Activated CD8-positive, alpha-beta T cell treated with anti-CD3 and anti-CD28 coated beads for 36 hours (primary cell): ENCODE data around the gene SCAF11. TPM values are rescaled to one million over a fixed set of nuclear protein-coding genes. Genes with fewer than 3 reads are reported as not detected.

Source experiments
- ATAC-seq: fragments of 200-7000 bp; cut with Tn5 transposase; one replicate; pipeline ENCODE4 v1.10.0; 2021; ENCODE audit warnings: mild to moderate bottlenecking, moderate library complexity
- CTCF ChIA-PET: fragments of 350-600 bp; sonication (Branson Sonifier 250); formaldehyde crosslinking; loops from one replicate; lab custom pipeline; 2021; ENCODE audit warnings: antibody characterized with exemption; lab: Charles Lee
- POLR2A ChIA-PET: fragments of 350-600 bp; sonication (Branson Sonifier 250); formaldehyde crosslinking; loops from one replicate; lab custom pipeline; 2021; ENCODE audit warnings: antibody characterized with exemption; lab: Charles Lee
- DNase-seq: peaks from one replicate; pipeline ENCODE4 v3.0.0-alpha.2; 2020
- H3K27ac Mint-ChIP-seq: one replicate; pipeline ENCODE4 v1.8.0; 2021; ENCODE audit warnings: mild to moderate bottlenecking, mixed read lengths
- H3K27me3 Mint-ChIP-seq: one replicate; pipeline ENCODE4 v1.8.0; 2021; ENCODE audit warnings: mixed read lengths
- H3K36me3 Mint-ChIP-seq: one replicate; pipeline ENCODE4 v1.8.0; 2021; ENCODE audit warnings: low read depth, mixed read lengths
- H3K4me1 Mint-ChIP-seq: one replicate; pipeline ENCODE4 v1.8.0; 2021; ENCODE audit warnings: low read depth, mixed read lengths
- H3K4me3 Mint-ChIP-seq: one replicate; pipeline ENCODE4 v1.8.0; 2021; ENCODE audit warnings: mild to moderate bottlenecking, moderate library complexity, mixed read lengths
- H3K9me3 Mint-ChIP-seq: one replicate; pipeline ENCODE4 v1.8.0; 2021; ENCODE audit warnings: mixed read lengths
- intact Hi-C: fragments of 100-400 bp; cut with micrococcal nuclease; formaldehyde crosslinking; loops from one replicate; pipeline ENCODE4 v1.10.0; 2022
- total RNA-seq, 2 experiments: library from RNA; stranded (reverse); gene quantifications; one replicate each; pipeline ENCODE4 v1.2.3, GENCODE V29; 2021
- TF ChIP-seq, protein P1 (sequence below): fragments of 200-600 bp; IDR thresholded peaks from one replicate; pipeline ENCODE4 v1.8.0; 2022; ENCODE audit warnings: antibody characterized with exemption, mild to moderate bottlenecking

Gene SCAF11
- total RNA-seq, 2 experiments from 2014 or later: 110 to 117 TPM

DNA sequence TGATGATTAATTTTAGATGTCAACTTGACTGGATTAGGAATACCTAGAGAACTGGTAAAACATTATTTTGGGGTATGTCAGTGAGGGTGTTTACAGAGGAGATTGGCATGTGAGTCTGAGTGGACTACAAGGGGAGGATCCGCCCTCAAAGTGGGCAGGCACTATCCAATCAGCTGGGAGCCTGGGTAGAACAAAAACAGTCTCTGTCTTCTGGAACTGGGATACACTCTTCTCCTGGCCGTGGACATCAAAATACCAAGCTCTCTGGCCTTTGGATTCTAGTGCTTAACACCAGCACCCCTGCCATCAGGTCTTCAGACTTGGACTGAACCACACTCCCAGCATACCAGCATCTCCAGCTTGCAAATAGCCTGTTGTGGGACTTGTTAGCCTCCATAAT lies 4.4 kb upstream of the SCAF11 start:
- POLR2A ChIA-PET: interaction anchor here (0.6 kb wide), 2 partner anchors 12 to 332 kb away, joined by 3 to 4 read pairs; no protein-coding TSS in a partner anchor
- Mint-ChIP-seq H3K27ac (no peak overlapping the region), H3K4me1 (peaks cover 4% of the 10 kb centered on the region), H3K4me3 (no peak overlapping the region), H3K27me3 (no peaks in the 10 kb centered on the region), H3K36me3 (peaks cover 8% of the 10 kb centered on the region), H3K9me3 (no peaks in the 10 kb centered on the region)
- DNase-seq (peak; percentile 9), ATAC-seq (no peak)
- CTCF ChIA-PET: interaction anchor here (0.8 kb wide), 1 partner anchor 10 kb away, joined by 3 read pairs; no protein-coding TSS in a partner anchor
- intact Hi-C loops: loop anchor here (10.0 kb wide), 1 partner anchor 380 kb away; the partner anchor contains the start of gene SLC38A2
- TF ChIP-seq, protein P1, sequence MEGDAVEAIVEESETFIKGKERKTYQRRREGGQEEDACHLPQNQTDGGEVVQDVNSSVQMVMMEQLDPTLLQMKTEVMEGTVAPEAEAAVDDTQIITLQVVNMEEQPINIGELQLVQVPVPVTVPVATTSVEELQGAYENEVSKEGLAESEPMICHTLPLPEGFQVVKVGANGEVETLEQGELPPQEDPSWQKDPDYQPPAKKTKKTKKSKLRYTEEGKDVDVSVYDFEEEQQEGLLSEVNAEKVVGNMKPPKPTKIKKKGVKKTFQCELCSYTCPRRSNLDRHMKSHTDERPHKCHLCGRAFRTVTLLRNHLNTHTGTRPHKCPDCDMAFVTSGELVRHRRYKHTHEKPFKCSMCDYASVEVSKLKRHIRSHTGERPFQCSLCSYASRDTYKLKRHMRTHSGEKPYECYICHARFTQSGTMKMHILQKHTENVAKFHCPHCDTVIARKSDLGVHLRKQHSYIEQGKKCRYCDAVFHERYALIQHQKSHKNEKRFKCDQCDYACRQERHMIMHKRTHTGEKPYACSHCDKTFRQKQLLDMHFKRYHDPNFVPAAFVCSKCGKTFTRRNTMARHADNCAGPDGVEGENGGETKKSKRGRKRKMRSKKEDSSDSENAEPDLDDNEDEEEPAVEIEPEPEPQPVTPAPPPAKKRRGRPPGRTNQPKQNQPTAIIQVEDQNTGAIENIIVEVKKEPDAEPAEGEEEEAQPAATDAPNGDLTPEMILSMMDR: no peak

DNA sequence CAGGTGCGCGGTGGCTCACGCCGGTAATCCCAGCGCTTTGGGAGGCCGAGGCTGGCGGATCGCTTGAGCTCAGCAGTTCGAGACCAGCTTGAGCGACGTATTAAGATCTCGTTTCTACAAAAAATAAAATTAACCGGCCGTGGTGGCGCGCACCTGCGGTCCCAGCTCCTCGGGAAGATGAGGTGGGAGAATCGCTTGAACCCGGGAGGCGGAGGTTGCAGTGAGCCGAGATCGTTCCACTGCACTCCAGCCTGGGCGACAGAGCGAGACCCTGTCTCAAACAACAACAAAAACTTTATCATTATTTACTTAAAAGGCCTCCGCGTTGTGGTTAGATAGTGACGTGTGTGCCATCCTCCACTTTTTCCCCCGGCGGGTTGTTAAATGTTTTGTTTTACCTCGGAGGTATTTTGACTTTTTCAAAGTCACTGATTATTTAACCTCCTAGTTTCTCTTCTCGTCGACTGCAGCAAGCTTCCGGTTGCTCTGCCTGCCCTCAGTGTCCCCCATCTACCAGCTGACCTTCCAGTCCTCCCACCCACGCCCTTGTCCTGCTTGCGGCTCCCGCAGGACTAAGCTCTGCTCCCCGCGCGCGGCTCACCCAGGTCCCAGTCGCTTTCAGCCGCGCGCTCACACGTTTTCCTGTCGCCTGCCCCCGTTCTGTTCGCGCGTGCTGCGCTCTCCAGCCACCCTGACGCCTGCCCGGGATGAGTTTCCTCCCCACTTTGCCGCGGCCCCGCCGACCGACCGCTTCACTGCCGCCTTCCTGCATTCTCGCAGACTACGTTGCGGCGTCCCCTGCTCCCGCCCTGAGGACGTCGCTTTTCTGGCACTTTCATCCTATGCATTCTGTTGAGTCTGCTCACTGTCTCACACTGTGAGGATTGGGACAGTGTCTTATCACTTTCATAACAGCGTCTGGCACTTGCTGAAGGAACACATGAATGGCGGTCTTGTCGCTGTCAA lies 1.2 kb upstream of the SCAF11 start:
- ATAC-seq: peak; percentile 6
- ChIA-PET POLR2A (interaction anchor here (0.6 to 3.5 kb wide), 17 partner anchors 11 to 1850 kb away, joined by 3 to 25 read pairs (median 3); partner anchors contain the start of gene SLC38A1), CTCF (interaction anchor here (0.6 to 2.1 kb wide), 13 partner anchors 9 to 782 kb away, joined by 3 to 10 read pairs (median 3); no protein-coding TSS in a partner anchor)
- Mint-ChIP-seq H3K36me3 (peaks cover 25% of the 10 kb centered on the region), H3K9me3 (no peaks in the 10 kb centered on the region), H3K4me1 (peaks cover 27% of the 10 kb centered on the region), H3K27ac (peak overlapping the region; percentile 98), H3K4me3 (peak overlapping the region; percentile 87), H3K27me3 (no peaks in the 10 kb centered on the region)
- peak; percentile 79 for DNase-seq
- TF ChIP-seq, protein P1: no peak
- intact Hi-C loops: loop anchor here (10.0 kb wide), 1 partner anchor 383 kb away; the partner anchor contains the start of gene SLC38A2

DNA sequence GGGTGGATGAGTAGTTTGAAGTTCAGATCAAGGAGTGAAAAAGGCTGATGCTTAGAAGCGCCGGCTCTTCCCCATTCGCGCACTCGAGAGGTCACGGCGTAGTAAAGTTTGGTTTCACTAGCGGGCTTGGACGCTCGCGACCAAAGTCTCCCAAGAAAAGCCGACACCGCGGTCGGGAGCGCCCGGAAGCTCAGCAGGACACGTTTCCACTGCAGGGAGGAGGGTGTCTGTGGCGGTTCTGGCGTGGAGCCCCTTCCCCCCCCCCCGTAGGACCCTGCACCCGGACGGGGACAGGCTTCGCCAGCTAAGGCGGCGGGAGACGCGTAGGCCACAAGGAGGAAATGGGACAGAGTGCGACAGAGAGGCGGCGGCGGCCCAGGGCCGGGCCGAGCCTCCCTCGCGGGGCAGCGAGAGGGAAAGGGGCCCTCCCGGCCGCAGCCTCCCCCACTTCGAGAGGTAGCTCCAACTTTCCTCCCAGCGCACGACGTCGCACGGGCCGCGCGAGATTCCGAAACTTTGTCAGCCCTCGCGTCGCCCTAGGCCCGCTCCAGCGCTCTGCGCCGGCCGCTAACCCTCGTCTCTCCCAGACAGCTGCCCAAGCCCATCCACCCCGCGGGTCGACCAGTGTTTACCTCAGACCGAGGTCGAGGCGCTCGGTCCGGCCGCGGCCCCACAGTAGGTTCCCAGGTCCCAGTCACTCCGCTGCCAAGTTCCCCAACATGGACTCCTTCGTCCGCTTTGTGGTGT lies 480 bp downstream of the SCAF11 start:
- H3K4me1 Mint-ChIP-seq: peaks cover 44% of the 10 kb centered on the region
- peak overlapping the region; percentile 98 for H3K27ac Mint-ChIP-seq
- intact Hi-C loops: loop anchor here (5.0 to 10.0 kb wide), 2 partner anchors 263 to 385 kb away; partner anchors contain the start of genes ARID2 and SLC38A2
- peak overlapping the region; percentile 87 for H3K4me3 Mint-ChIP-seq
- ChIA-PET POLR2A (interaction anchor here (0.7 to 3.5 kb wide), 6 partner anchors 8 to 279 kb away, joined by 3 to 25 read pairs (median 5); partner anchors contain the start of gene SLC38A1), CTCF (interaction anchor here (0.9 to 1.7 kb wide), 4 partner anchors 9 to 446 kb away, joined by 3 to 8 read pairs (median 4); no protein-coding TSS in a partner anchor)
- H3K36me3 Mint-ChIP-seq: peaks cover 41% of the 10 kb centered on the region
- TF ChIP-seq, protein P1: no peak
- peak; percentile 11 for ATAC-seq
- DNase-seq: peak; percentile 69
- no peaks in the 10 kb centered on the region for H3K27me3 Mint-ChIP-seq
- H3K9me3 Mint-ChIP-seq: peaks cover 3% of the 10 kb centered on the region

DNA sequence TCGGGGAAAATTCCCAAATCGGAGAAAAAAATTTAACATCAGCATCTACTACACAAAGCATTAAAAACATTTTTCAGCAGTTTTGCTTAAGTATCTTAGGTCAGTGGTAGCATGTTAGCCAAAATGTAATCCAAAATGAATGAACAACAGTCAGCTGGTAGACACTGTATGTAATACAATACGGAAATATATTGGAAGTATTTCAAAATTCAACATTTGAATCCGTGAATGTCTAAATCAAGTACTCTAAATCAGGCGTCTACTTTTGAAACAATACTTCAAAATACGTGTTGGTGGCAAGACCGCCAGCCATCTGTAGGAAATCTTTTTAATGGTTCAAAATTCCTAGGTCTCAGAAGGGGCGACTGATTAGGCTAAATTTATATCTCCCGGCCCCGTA lies 1.1 kb downstream of the SCAF11 start:
- Mint-ChIP-seq H3K27ac (peak overlapping the region; percentile 98), H3K36me3 (peaks cover 47% of the 10 kb centered on the region), H3K27me3 (no peaks in the 10 kb centered on the region), H3K9me3 (peaks cover 3% of the 10 kb centered on the region), H3K4me3 (peak overlapping the region; percentile 87), H3K4me1 (peaks cover 49% of the 10 kb centered on the region)
- CTCF ChIA-PET: interaction anchor here (0.9 to 1.7 kb wide), 3 partner anchors 9 to 446 kb away, joined by 3 to 4 read pairs (median 4); no protein-coding TSS in a partner anchor
- DNase-seq (no peak), ATAC-seq (no peak)
- TF ChIP-seq, protein P1: no peak
- intact Hi-C loops: loop anchor here (5.0 kb wide), 1 partner anchor 262 kb away; the partner anchor contains the start of gene ARID2
- POLR2A ChIA-PET: interaction anchor here (0.7 to 3.5 kb wide), 6 partner anchors 7 to 280 kb away, joined by 3 to 25 read pairs (median 5); partner anchors contain the start of gene SLC38A1
